Mesendoderm (in vitro differentiated cells): ENCODE measurements around the gene NEGR1.

Source experiments
- DNase-seq: peaks from one replicate; pipeline ENCODE4 v3.0.0; 2013
- H2AK5ac ChIP-seq: 2 replicates; pipeline ENCODE4 v1.6.1; 2013; ENCODE audit warnings: low read length, inconsistent platforms
- H2BK120ac ChIP-seq: 2 replicates; pipeline ENCODE4 v1.6.1; 2013; ENCODE audit warnings: low read depth, mild to moderate bottlenecking, low read length, moderate library complexity, mixed read lengths
- H2BK15ac ChIP-seq: replicated peaks from 2 replicates; pipeline ENCODE4 v1.6.1; 2013; ENCODE audit warnings: low read depth, mild to moderate bottlenecking, moderate library complexity
- H2BK5ac ChIP-seq: 2 replicates; pipeline ENCODE4 v1.6.1; 2013; ENCODE audit warnings: low read length, inconsistent platforms
- H3K18ac ChIP-seq: 2 replicates; pipeline ENCODE4 v1.6.1; 2013; ENCODE audit warnings: mild to moderate bottlenecking, low read length, mixed read lengths
- H3K23ac ChIP-seq: one replicate; pipeline ENCODE4 v1.6.1; 2013; ENCODE audit warnings: low read length
- H3K27ac ChIP-seq: 2 replicates; pipeline ENCODE4 v1.5.1; 2013; ENCODE audit warnings: low read depth, mild to moderate bottlenecking, inconsistent platforms, low read length, moderate library complexity
- H3K27me3 ChIP-seq: 2 replicates; pipeline ENCODE4 v1.6.1; 2013; ENCODE audit warnings: low read length, control low read depth, mild to moderate bottlenecking, inconsistent platforms; ENCODE audit not compliant: insufficient read depth, poor library complexity
- H3K36me3 ChIP-seq: 2 replicates; pipeline ENCODE4 v1.6.1; 2013; ENCODE audit warnings: low read length, inconsistent platforms; ENCODE audit not compliant: control insufficient read depth, insufficient read depth
- H3K4ac ChIP-seq: one replicate; pipeline ENCODE4 v1.6.1; 2013; ENCODE audit warnings: low read depth, mild to moderate bottlenecking, low read length, moderate library complexity
- H3K4me1 ChIP-seq: 2 replicates; pipeline ENCODE4 v1.6.1; 2013; ENCODE audit warnings: low read depth, low read length, inconsistent platforms; ENCODE audit not compliant: control insufficient read depth
- H3K4me2 ChIP-seq: 2 replicates; pipeline ENCODE4 v1.6.1; 2013; ENCODE audit warnings: low read length
- H3K4me3 ChIP-seq: 2 replicates; pipeline ENCODE4 v1.5.1; 2013; ENCODE audit warnings: mild to moderate bottlenecking, low read length
- H3K56ac ChIP-seq: one replicate; pipeline ENCODE4 v1.6.1; 2013; ENCODE audit warnings: low read length
- H3K79me1 ChIP-seq: 2 replicates; pipeline ENCODE4 v1.6.1; 2013; ENCODE audit warnings: low read length, inconsistent platforms
- H3K79me2 ChIP-seq: 2 replicates; pipeline ENCODE4 v1.6.1; 2013; ENCODE audit warnings: mild to moderate bottlenecking, low read length; ENCODE audit not compliant: control insufficient read depth, insufficient read depth
- H3K9ac ChIP-seq: 2 replicates; pipeline ENCODE4 v1.6.1; 2013; ENCODE audit warnings: low read length, inconsistent platforms
- H4K5ac ChIP-seq: one replicate; pipeline ENCODE4 v1.6.1; 2013; ENCODE audit warnings: low read length
- H4K8ac ChIP-seq: one replicate; pipeline ENCODE4 v1.6.1; 2013; ENCODE audit warnings: low read depth, mild to moderate bottlenecking, control low read depth, low read length, moderate library complexity
- WGBS: extraction: QIAGEN DNeasy Blood & Tissue Kit; methylation state at CpG from one replicate; pipeline ENCODE4 v1.1.7; 2013; ENCODE audit warnings: low lambda C conversion rate, missing lambda C conversion rate; ENCODE audit not compliant: insufficient coverage; ENCODE audit errors: extremely low coverage; 5-methylcytosine and 5-hydroxymethylcytosine counted together

The NEGR1 gene

GRCh38 chr1:72018562-72018961 is 263.8 kb downstream of the NEGR1 start:
- H3K27ac ChIP-seq, result no peak overlapping the region
- no peak overlapping the region for H3K56ac ChIP-seq
- H3K36me3 ChIP-seq, result no peaks in the 10 kb centered on the region
- no peak overlapping the region for H3K23ac ChIP-seq
- no CpG with 5 or more reads among the region's 2 CpGs for WGBS
- no peak overlapping the region for H3K4me3 ChIP-seq
- H3K18ac ChIP-seq, result no peak overlapping the region
- no peak for DNase-seq
- no peak overlapping the region for H3K9ac ChIP-seq
- H3K4me1 ChIP-seq, result no peaks in the 10 kb centered on the region
- H3K4me2 ChIP-seq, result no peak overlapping the region
- H3K4ac ChIP-seq, result no peak overlapping the region
- H3K27me3 ChIP-seq, result no peaks in the 10 kb centered on the region
- no peak overlapping the region for H2AK5ac ChIP-seq
- H2BK5ac ChIP-seq, result no peak overlapping the region
- H3K79me1 ChIP-seq, result no peaks in the 10 kb centered on the region
- no peak overlapping the region for H2BK120ac ChIP-seq
- H2BK15ac ChIP-seq, result no peak overlapping the region
- H4K5ac ChIP-seq, result no peak overlapping the region
- no peak overlapping the region for H4K8ac ChIP-seq
- no peaks in the 10 kb centered on the region for H3K79me2 ChIP-seq

GRCh38 chr1:72015006-72015405 is 267.3 kb downstream of the NEGR1 start:
- H2BK15ac ChIP-seq, result no peak overlapping the region
- no peaks in the 10 kb centered on the region for H3K27me3 ChIP-seq
- no peak overlapping the region for H3K4me3 ChIP-seq
- no peak overlapping the region for H3K18ac ChIP-seq
- no peak overlapping the region for H3K27ac ChIP-seq
- H3K4me2 ChIP-seq, result no peak overlapping the region
- H4K5ac ChIP-seq, result no peak overlapping the region
- no peaks in the 10 kb centered on the region for H3K79me2 ChIP-seq
- no peak overlapping the region for H3K56ac ChIP-seq
- H2AK5ac ChIP-seq, result no peak overlapping the region
- no CpG with 5 or more reads among the region's 1 CpG for WGBS
- no peak for DNase-seq
- H4K8ac ChIP-seq, result no peak overlapping the region
- no peaks in the 10 kb centered on the region for H3K4me1 ChIP-seq
- no peak overlapping the region for H3K9ac ChIP-seq
- no peak overlapping the region for H2BK5ac ChIP-seq
- no peaks in the 10 kb centered on the region for H3K79me1 ChIP-seq
- no peak overlapping the region for H2BK120ac ChIP-seq
- no peaks in the 10 kb centered on the region for H3K36me3 ChIP-seq
- no peak overlapping the region for H3K23ac ChIP-seq
- no peak overlapping the region for H3K4ac ChIP-seq

GRCh38 chr1:72013161-72013560 is 269.2 kb downstream of the NEGR1 start:
- Histone ChIP-seq H3K36me3 (no peaks in the 10 kb centered on the region), H2BK5ac (no peak overlapping the region), H2BK120ac (no peak overlapping the region), H4K5ac (no peak overlapping the region), H3K79me2 (no peaks in the 10 kb centered on the region), H3K18ac (no peak overlapping the region), H3K4ac (no peak overlapping the region), H3K27ac (no peak overlapping the region), H3K4me3 (no peak overlapping the region), H3K9ac (no peak overlapping the region), H3K23ac (no peak overlapping the region), H3K27me3 (no peaks in the 10 kb centered on the region), H4K8ac (no peak overlapping the region), H2AK5ac (no peak overlapping the region), H2BK15ac (no peak overlapping the region), H3K4me1 (no peaks in the 10 kb centered on the region), H3K4me2 (no peak overlapping the region), H3K56ac (no peak overlapping the region), H3K79me1 (no peaks in the 10 kb centered on the region)
- DNase-seq, result peak; percentile 61
- WGBS, result no CpG with 5 or more reads among the region's 1 CpG

- Histone ChIP-seq H3K18ac (no peak overlapping the region), H3K4me2 (no peak overlapping the region), H4K5ac (no peak overlapping the region), H2BK5ac (no peak overlapping the region), H3K23ac (no peak overlapping the region), H3K4ac (no peak overlapping the region), H3K27me3 (no peaks in the 10 kb centered on the region), H3K4me3 (no peak overlapping the region), H3K36me3 (no peaks in the 10 kb centered on the region), H3K27ac (no peak overlapping the region), H3K9ac (no peak overlapping the region), H3K79me2 (no peaks in the 10 kb centered on the region), H2AK5ac (no peak overlapping the region), H3K79me1 (no peaks in the 10 kb centered on the region), H3K4me1 (no peaks in the 10 kb centered on the region), H2BK120ac (no peak overlapping the region), H2BK15ac (no peak overlapping the region), H4K8ac (no peak overlapping the region), H3K56ac (no peak overlapping the region)
- no CpG with 5 or more reads among the region's 6 CpGs for WGBS
- DNase-seq, result no peak
These were observed 270.6 kb downstream of the NEGR1 start for GRCh38 chr1:72011721-72012120.

- H3K56ac ChIP-seq, result no peak overlapping the region
- no peak overlapping the region for H3K27ac ChIP-seq
- no peak overlapping the region for H2AK5ac ChIP-seq
- H3K4ac ChIP-seq, result no peak overlapping the region
- H3K27me3 ChIP-seq, result no peaks in the 10 kb centered on the region
- no peaks in the 10 kb centered on the region for H3K79me1 ChIP-seq
- no peak overlapping the region for H3K9ac ChIP-seq
- no CpG with 5 or more reads among the region's 3 CpGs for WGBS
- no peaks in the 10 kb centered on the region for H3K79me2 ChIP-seq
- no peak overlapping the region for H4K8ac ChIP-seq
- H3K4me1 ChIP-seq, result no peaks in the 10 kb centered on the region
- no peaks in the 10 kb centered on the region for H3K36me3 ChIP-seq
- no peak overlapping the region for H2BK120ac ChIP-seq
- H4K5ac ChIP-seq, result no peak overlapping the region
- DNase-seq, result no peak
- H3K4me2 ChIP-seq, result no peak overlapping the region
- no peak overlapping the region for H3K18ac ChIP-seq
- no peak overlapping the region for H3K4me3 ChIP-seq
- H2BK5ac ChIP-seq, result no peak overlapping the region
- H2BK15ac ChIP-seq, result no peak overlapping the region
- H3K23ac ChIP-seq, result no peak overlapping the region
These were observed 272.3 kb downstream of the NEGR1 start for GRCh38 chr1:72010094-72010431.

GRCh38 chr1:72009173-72010093 is 272.9 kb downstream of the NEGR1 start:
- Histone ChIP-seq H3K18ac (no peak overlapping the region), H3K27ac (no peak overlapping the region), H3K36me3 (no peaks in the 10 kb centered on the region), H3K23ac (no peak overlapping the region), H3K4me3 (no peak overlapping the region), H4K5ac (no peak overlapping the region), H3K4me2 (no peak overlapping the region), H3K79me2 (no peaks in the 10 kb centered on the region), H2BK5ac (no peak overlapping the region), H3K9ac (no peak overlapping the region), H3K4ac (no peak overlapping the region), H3K79me1 (no peaks in the 10 kb centered on the region), H4K8ac (no peak overlapping the region), H2AK5ac (no peak overlapping the region), H2BK120ac (no peak overlapping the region), H3K56ac (no peak overlapping the region), H2BK15ac (no peak overlapping the region), H3K27me3 (no peaks in the 10 kb centered on the region), H3K4me1 (no peaks in the 10 kb centered on the region)
- DNase-seq, result no peak
- no CpG with 5 or more reads among the region's 6 CpGs for WGBS
